Breast epithelium (tissue), 4 donors: ENCODE measurements around the gene KCTD18. TPM values are rescaled to one million over a fixed set of nuclear protein-coding genes. Genes with fewer than 3 reads are reported as not detected.

Experiments used
- DNase-seq, 2 donors: peaks; one replicate each; pipeline ENCODE4 v3.0.0-alpha.2; 2019; ENCODE audit warnings: low spot score in 2 of 2
- H3K27ac ChIP-seq, 2 donors: fragments of 200-600 bp; sonication (generic) in 1 of 2; one replicate each; pipeline ENCODE4 v1.5.1; 2016 to 2019; ENCODE audit warnings: mild to moderate bottlenecking in 1 of 2
- H3K27me3 ChIP-seq, 2 donors: fragments of 200-600 bp; sonication (generic) in 1 of 2; one replicate each; pipeline versions ENCODE4 v1.5.1 to v1.6.0; 2017 to 2019; ENCODE audit warnings: control low read depth in 1 of 2, mild to moderate bottlenecking in 1 of 2
- H3K36me3 ChIP-seq: fragments of 200-600 bp; one replicate; pipeline ENCODE4 v1.5.1; 2019
- H3K4me1 ChIP-seq, 2 donors: fragments of 200-600 bp; sonication (generic); one replicate each; pipeline ENCODE4 v1.5.1; 2016 to 2019; ENCODE audit warnings: control low read depth in 1 of 2
- H3K4me3 ChIP-seq, 3 donors: fragments of 200-600 bp; sonication (generic); 1 replicate in 2 of 3; 2 replicates in 1 of 3; pipeline ENCODE4 v1.5.1; 2016 to 2019; ENCODE audit warnings: mild to moderate bottlenecking in 3 of 3, moderate library complexity in 2 of 3
- H3K9me3 ChIP-seq, 2 donors: fragments of 200-600 bp; sonication (generic) in 1 of 2; one replicate each; pipeline ENCODE4 v1.5.1; 2016 to 2019; ENCODE audit warnings: control low read depth in 1 of 2
- CTCF ChIP-seq, 3 donors: fragments of 450-650 bp; IDR thresholded peaks; one replicate each; pipeline ENCODE4 v1.5.1; 2016 to 2017; ENCODE audit warnings: antibody characterized with exemption in 3 of 3, mild to moderate bottlenecking in 3 of 3, moderate library complexity in 3 of 3
- POLR2A ChIP-seq: fragments of 450-650 bp; IDR thresholded peaks from one replicate; pipeline ENCODE4 v1.6.1; 2016; ENCODE audit warnings: antibody characterized with exemption, mild to moderate bottlenecking, moderate library complexity
- POLR2AphosphoS5 ChIP-seq, 3 donors: sonication (generic); formaldehyde crosslinking; IDR thresholded peaks; one replicate each; pipeline ENCODE4 v1.6.1; 2017; ENCODE audit warnings: antibody characterized with exemption in 3 of 3
- intact Hi-C: fragments of 100-400 bp; cut with DNase I; formaldehyde crosslinking; loops from one replicate; pipeline ENCODE4 v1.15.1; 2023; ENCODE audit warnings: low total_unique reads
- total RNA-seq, 3 donors: library from RNA; depleted of rRNA; stranded (reverse); fragments of >200 nt; gene quantifications; one replicate each; pipeline ENCODE4 v1.1.0, GENCODE V29; 2016

KCTD18 gene
- total RNA-seq, 3 donors from 2014 or later, result 15.7 to 28.2 (median 23.3) TPM

- peaks cover 0 to 6% of the 10 kb centered on the region in 2 donors for H3K4me1 ChIP-seq
- no peaks in the 10 kb centered on the region for H3K36me3 ChIP-seq
- DNase-seq, result no peak
- no peaks in the 10 kb centered on the region for H3K9me3 ChIP-seq
- H3K27me3 ChIP-seq, result no peaks in the 10 kb centered on the region
- H3K4me3 ChIP-seq, result no peak overlapping the region
- no peak overlapping the region for H3K27ac ChIP-seq
- intact Hi-C loops, result no loop called here
- TF ChIP-seq CTCF (IDR thresholded peaks at IDR 0.05) (no peak), POLR2A (no peak), POLR2AphosphoS5 (IDR thresholded peaks at IDR 0.05) (no peak)
Observed at GRCh38 chr2:200523158-200523557, 13.3 kb upstream of the KCTD18 start.

GRCh38 chr2:200515155-200515554 is 5.3 kb upstream of the KCTD18 start:
- no peak for DNase-seq
- intact Hi-C loops, result no loop called here
- TF ChIP-seq POLR2A, result no peak
- no peak for TF ChIP-seq POLR2AphosphoS5 (IDR thresholded peaks at IDR 0.05)
- no peak for TF ChIP-seq CTCF (IDR thresholded peaks at IDR 0.05)
- Histone ChIP-seq H3K36me3 (no peaks in the 10 kb centered on the region), H3K27ac (no peak overlapping the region), H3K9me3 (no peaks in the 10 kb centered on the region), H3K4me1 (no peaks in the 10 kb centered on the region), H3K27me3 (no peaks in the 10 kb centered on the region), H3K4me3 (no peak overlapping the region)

- intact Hi-C loops, result no loop called here
Observed at GRCh38 chr2:200509235-200509611, 645 bp downstream of the KCTD18 start.

GRCh38 chr2:200507179-200507578 is 2.7 kb downstream of the KCTD18 start:
- Histone ChIP-seq H3K27ac (no peak overlapping the region), H3K27me3 (no peaks in the 10 kb centered on the region), H3K36me3 (no peaks in the 10 kb centered on the region), H3K9me3 (no peaks in the 10 kb centered on the region), H3K4me1 (no peaks in the 10 kb centered on the region), H3K4me3 (no peak overlapping the region)
- DNase-seq, result no peak
- TF ChIP-seq CTCF (IDR thresholded peaks at IDR 0.05) (no peak), POLR2AphosphoS5 (IDR thresholded peaks at IDR 0.05) (no peak), POLR2A (no peak)
- intact Hi-C loops, result no loop called here

More at GRCh38 chr2:200509235-200509611, 645 bp downstream of the KCTD18 start:
- DNase-seq, result no peak
- Histone ChIP-seq H3K4me1 (no peaks in the 10 kb centered on the region), H3K36me3 (no peaks in the 10 kb centered on the region), H3K9me3 (no peaks in the 10 kb centered on the region), H3K27me3 (no peaks in the 10 kb centered on the region), H3K27ac (peak overlapping the region; percentile 90 to 93), H3K4me3 (peak overlapping the region; percentile 59 to 93 (median 84))
- TF ChIP-seq POLR2AphosphoS5 (IDR thresholded peaks at IDR 0.05) (no peak), POLR2A (no peak), CTCF (IDR thresholded peaks at IDR 0.05) (no peak)

GRCh38 chr2:200506679-200507078 is 3.2 kb downstream of the KCTD18 start:
- no peak for DNase-seq
- intact Hi-C loops, result no loop called here
- no peak overlapping the region for H3K27ac ChIP-seq
- H3K36me3 ChIP-seq, result no peaks in the 10 kb centered on the region
- TF ChIP-seq CTCF (IDR thresholded peaks at IDR 0.05) (no peak), POLR2A (no peak), POLR2AphosphoS5 (IDR thresholded peaks at IDR 0.05) (no peak)
- H3K9me3 ChIP-seq, result no peaks in the 10 kb centered on the region
- H3K4me3 ChIP-seq, result no peak overlapping the region
- H3K4me1 ChIP-seq, result no peaks in the 10 kb centered on the region
- no peaks in the 10 kb centered on the region for H3K27me3 ChIP-seq
